NOMO-1 treated with dmso at 0.1 percent for 144 hours (cell line): ENCODE measurements around the gene EIF5A.

Source experiments
- DNase-seq: peaks from one replicate; lab custom pipeline; 2025; ENCODE audit not compliant: unreplicated experiment; lab: John Stamatoyannopoulos, UW

The EIF5A gene

GRCh38 chr17:7284911-7285310, 22.5 kb upstream of the EIF5A start:
- DNase-seq, result no peak

- no peak for DNase-seq
These were observed 21.7 kb upstream of the EIF5A start for GRCh38 chr17:7285679-7286078.

DNA sequence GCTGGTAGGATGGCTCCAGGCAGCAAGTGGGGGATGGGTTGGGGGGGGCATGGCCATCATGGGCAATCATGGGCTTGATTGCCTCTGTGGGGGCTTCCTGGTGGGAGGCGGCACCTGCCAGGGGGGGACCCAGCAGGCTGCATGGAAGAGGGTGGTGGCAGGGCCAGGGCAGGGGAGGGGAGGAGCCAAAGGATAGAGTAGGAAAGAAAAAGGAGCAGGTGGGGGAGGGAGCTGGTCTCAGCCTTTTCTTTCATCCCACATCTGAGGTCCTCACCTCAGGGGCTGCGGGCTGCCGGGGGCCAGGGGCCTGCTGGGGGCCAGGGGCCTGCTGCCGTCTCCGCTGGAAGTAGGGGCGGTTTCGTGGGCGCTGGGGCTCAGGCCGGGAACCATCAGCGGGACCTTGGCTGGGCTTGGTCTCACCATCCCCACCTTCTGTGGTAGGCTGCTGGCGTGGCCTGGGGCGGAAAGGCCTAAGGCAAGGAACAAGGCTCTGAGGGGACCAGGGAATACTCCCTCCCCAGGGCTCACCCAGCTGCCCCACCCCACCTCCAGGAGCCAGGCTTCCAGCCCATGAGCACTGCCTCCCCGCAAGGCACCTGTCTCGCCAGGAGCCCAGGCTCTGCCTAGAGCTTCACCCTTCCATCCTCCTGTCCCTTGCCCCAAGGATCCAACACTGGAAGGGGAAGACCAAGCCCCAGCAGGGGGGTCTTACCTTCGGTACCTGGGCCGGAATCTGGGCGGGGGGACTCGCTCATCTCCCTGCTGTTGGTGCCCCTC, 18.0 kb upstream of the EIF5A start:
- DNase-seq, result no peak

DNA sequence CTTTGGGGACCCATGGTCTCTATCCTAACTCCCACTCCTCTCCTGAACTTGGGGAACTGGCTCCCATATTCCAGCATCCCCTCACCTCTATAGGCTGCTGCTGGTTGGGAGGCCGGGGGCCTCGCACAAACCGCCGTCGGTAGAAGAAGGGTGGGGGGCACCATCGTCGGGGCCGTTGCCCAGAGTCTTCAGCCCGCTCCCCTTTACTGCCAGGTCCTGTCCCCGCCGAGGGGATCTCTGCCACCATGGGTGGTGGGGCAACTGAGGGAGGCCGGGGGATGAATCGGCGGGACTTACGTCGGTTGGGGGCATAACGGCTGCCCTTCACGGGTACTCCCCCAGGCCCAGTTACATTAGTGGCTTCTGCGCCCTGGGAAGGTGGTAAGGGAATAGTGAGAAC, 17.3 kb upstream of the EIF5A start:
- DNase-seq, result no peak

- DNase-seq, result no peak
These were observed 16.7 kb upstream of the EIF5A start for GRCh38 chr17:7290685-7291084.

DNA sequence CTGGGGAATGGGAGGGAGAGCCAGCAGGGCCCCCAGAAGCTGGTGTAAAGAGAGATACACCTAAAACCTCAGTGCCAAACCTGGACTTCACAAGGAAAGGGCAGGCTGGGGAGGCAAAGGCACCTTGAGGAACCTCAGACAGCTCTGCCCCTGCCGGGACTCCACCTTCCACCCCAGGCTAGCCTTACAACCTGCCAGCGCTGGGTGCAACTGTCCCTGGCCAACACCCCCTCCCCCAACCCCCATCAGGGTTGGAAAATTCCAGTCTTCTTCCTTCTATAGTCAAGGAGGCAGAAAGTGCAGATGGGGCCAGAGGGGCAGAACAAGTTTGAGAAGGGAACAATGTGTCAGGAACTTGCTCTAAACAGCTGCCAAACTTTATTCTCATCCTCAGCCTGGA, 15.2 kb upstream of the EIF5A start:
- no peak for DNase-seq

GRCh38 chr17:7292729-7293128, 14.7 kb upstream of the EIF5A start:
- DNase-seq, result no peak

DNA sequence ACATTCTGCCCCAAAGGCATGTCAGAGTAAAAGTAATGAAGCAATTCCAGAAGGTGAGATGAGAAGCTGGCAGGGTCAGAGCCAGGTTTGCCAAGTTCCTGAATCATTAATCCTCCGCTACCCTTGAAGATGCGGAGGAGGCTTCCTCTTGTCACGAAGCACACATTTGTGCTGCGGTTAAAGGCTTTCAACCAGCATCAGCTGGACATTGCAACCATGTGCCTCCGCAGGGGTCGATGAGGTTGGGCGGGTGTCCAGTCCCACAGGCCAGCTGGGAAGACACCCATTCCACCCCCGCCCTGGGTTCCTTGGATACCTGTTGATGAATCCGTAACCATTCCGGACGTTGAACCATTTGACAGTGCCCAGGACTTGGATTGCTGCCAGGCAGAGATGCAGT, 14.3 kb upstream of the EIF5A start:
- no peak for DNase-seq

DNA sequence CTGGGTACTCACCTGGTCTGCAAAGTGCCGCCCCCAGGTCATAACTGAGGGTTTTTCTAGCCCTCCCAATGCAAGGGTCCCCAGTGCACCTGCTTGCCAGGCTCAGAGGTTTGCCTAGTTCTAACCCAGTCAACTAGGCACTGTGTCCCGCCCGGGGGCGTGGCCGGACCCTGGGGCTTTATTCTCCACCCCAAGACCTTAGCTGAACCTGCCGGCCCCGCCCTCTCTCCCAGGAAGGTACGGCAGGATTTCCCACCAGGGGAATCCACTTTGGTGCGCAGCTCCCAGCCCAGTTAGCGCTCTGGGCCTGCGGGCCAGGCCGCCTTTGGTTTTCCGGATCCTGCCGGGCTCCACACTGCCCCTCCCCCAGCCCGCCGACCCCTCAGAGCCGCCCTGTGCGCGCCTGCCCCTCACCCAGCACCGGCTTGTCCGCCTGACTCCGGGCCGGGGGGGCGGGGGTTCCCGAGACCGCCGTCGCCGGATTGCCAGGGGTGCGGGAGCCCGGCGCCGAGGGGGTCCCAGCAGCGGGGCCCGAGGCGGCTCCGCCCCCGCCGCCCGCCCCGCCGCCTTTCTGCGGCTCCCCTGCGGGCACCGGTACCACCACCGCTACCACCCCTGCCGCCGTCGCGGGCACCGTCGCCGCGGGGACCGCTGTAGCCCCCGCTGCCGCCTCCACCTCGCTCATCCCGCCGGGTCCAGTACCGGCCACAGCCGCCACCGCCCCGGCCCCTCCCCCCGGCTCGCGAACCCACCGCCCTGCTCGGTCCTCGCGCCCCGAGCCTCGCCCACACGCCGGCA, 13.4 kb upstream of the EIF5A start:
- DNase-seq, result no peak

DNA sequence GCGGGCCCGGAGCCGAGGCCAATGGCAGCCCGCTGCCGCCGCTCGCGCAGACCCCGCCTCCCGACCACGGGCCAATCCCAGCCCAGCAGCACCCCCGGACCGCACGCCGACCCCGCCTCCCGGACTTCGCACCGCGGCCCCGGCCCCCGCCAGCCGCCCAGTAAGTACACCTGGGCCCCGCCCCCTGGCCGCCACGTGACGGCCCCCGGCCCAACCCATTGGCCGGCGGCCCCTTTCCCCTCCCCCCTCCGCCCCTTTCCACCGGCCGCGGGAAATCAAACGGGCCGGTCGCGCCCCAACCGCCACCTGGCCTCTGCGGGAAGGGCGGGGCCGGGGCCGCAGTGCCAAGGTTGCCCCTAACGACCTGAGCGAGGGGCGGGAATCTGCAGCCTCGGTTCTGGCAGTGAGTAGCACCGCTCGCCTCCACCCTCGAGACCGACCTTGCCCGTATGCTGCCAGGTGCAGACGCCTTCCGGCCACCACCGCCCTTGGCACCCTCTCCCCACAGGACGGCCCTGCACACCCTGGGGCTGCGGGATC, 12.7 kb upstream of the EIF5A start, which contains the start of gene YBX2:
Gene YBX2 (minus strand): TSS at position 26 of the 540 bp plus-strand sequence. CDS start 139 bp downstream, outside the sequence.
- DNase-seq, result peak; percentile 58

DNA sequence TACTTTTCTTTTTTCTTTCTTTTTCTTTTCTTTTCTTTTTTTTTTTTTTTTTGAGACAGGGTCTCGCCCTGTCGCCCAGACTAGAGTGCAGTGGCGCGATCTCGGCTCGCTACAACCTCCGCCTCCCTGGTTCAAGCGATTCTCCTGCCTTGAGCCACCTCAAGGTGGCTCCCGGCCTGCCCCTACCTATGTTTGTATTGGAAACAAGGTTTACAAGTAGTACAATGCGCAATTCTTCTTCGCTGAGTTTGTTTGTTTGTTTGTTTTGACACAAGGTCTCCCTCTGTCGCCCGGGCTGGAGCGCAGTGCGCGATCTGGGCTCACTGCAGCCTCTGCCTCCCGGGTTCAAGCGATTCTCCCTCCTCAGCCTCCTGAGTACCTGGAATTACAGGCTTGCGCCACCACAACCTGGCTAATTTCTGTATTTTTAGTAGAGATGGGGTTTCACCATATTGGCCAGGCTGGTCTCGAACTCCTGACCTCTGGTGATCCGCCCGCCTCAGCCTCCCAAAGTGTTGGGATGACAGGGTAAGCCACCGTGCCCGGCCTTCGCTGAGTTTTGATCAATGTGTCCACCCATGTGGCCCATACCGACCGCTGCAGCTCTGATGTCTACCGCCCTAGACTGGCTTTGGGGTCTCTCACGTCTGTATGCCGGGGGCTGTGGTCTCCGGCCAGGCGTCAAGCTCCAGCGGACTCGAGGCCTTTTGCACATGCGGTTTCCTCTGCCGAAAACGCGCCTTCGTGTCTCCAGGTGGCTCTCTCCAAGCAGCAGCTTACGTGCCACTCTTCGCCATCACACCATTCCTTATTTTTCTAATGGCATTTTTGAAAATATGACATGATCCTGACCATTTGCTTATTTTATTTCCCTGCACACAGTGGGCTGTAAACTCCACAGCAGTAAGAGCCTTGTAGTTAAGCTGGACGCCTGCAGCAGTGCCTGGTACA, 11.9 kb upstream of the EIF5A start:
- DNase-seq, result no peak

DNA sequence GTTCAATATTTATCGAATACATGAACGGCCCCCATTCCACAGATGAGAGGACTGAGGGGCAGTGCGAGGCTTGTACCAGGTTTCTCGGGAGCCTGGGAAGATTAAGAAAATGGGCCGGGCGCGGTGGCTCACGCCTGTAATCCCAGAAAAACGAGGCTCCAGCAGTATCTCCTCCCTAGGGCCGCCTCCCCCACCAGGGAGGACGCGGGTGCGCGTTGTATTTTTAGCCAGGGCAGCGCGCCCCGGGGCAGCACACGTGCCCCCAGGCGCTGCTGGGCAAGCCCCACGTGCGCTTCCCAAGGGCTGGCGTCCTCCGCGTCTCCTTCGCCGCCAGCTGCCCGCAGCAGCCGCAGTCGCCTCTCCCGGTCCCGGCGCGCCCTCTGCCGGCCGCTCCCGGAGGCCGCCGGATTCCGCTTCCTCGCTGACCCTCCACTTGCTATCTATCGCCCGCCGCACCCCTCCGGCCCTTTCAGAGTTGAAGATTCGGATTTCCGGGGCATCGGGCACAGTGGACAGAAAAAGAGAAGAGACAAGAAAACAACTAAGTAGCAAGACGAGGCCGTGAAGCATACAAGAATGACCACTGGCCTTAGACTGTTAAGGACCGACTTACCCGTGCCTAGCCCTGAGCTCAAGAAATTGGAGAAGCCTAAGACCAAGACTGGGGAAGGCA, 11.1 kb upstream of the EIF5A start:
- peak; percentile 78 for DNase-seq

GRCh38 chr17:7304179-7304578, 3.2 kb upstream of the EIF5A start:
- no peak for DNase-seq

GRCh38 chr17:7307686-7308624, 527 bp downstream of the EIF5A start:
- peak; percentile 35 for DNase-seq

DNA sequence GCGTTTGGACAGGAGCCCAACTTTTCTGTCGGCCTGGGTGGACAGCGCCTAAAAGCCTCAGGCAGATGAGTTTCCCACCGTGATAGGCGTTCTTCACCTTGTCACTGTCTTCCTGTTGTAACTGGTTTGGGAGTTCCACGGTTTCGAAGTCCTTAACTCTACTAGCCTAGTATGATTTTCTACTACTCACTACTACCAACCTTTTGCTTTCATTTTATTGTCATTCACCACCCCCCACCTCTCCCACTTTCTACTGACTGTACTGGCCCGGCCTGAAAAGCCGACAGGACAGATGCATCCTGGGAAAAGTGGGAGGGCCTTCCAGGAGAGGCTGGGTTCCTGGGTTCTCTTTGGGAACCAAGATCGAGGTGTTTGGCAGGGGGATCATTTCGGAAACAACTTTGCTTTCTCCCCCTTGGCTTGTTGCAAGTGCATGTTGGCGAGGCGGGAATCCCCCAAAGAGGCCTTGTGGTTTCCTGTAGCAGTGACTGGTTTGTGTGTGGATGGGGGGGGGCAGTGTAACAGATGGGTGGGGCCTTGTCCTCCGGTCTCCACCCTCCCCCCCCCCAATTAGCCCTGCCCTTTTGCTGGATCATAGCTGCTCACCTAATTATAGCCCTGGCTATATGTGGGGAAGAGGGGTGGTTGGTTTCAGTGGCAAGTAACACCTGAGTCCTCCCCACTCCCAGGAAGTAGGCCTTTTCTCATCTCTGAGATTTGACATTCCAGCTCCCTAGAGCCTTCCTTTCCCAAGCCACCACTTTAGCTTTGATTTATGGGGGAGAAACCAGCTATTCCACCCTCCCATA, 1.4 kb downstream of the EIF5A start:
- DNase-seq, result peak; percentile 77

- DNase-seq, result no peak
These were observed 2.2 kb downstream of the EIF5A start for GRCh38 chr17:7309628-7310027.

- no peak for DNase-seq
These were observed 3.8 kb downstream of the EIF5A start for GRCh38 chr17:7311110-7311705.
